LHCN-M2 (cell line): ENCODE measurements around the gene NLE1. TPM values are rescaled to one million over a fixed set of nuclear protein-coding genes. Genes with fewer than 3 reads are reported as not detected.
"Not testable (repeated sequence)": the region's sequence is repeated elsewhere in the genome, so short reads cannot be mapped to it uniquely, and the experiment has no call there.

Source experiments
- DNase-seq: peaks from one replicate; pipeline ENCODE4 v3.0.0-alpha.2; 2012; ENCODE audit warnings: low read depth
- total RNA-seq: library from RNA; depleted of rRNA; stranded (reverse); fragments of >200 nt; gene quantifications from 2 replicates; pipeline ENCODE4 v1.2.3, GENCODE V29; 2014

NLE1 gene
- total RNA-seq, 1 experiment from 2014 or later: 22.3 TPM

DNA sequence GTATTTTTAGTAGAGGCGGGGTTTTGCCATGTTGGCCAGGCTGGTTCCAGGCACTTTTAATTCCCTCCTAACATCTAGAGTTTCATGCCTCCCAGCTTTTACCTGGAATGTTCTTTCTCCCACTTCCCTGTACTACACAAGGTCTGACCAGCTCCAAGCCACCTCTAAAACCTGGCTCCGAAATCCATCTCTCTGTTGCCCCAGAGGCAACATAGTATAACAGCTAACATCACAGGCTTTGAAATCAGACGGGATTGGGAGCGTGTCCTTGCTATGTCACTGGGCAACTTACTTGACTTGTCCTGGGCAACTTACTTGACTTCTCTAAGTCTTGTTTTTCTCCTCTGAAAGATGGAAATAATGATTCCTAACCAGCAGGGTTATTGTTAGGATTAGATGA, 20.7 kb upstream of the NLE1 start:
- DNase-seq: no peak

DNA sequence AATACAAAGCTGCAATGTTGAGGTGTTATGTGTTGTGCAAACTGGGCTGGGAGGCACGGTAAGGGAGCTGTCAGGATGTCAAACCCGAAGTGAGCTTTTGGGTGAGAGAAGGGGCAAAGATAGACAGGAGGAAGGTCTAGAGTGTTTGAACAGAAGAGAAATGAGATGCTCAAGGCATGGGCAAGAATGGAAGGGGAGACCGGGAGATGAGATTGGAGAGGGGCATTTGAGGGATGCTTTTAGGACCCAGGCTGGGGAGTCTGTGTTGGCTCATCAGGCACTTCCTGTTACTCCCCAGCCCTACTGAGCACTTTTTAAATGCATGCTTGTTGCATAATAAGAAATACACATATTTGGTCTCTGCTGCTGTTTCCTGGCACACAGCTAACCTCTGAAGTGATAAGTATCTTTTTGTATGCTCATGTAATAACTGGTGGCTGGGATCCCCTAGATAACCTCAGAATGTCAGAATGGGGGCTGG, 19.2 kb upstream of the NLE1 start:
- DNase-seq: no peak

DNA sequence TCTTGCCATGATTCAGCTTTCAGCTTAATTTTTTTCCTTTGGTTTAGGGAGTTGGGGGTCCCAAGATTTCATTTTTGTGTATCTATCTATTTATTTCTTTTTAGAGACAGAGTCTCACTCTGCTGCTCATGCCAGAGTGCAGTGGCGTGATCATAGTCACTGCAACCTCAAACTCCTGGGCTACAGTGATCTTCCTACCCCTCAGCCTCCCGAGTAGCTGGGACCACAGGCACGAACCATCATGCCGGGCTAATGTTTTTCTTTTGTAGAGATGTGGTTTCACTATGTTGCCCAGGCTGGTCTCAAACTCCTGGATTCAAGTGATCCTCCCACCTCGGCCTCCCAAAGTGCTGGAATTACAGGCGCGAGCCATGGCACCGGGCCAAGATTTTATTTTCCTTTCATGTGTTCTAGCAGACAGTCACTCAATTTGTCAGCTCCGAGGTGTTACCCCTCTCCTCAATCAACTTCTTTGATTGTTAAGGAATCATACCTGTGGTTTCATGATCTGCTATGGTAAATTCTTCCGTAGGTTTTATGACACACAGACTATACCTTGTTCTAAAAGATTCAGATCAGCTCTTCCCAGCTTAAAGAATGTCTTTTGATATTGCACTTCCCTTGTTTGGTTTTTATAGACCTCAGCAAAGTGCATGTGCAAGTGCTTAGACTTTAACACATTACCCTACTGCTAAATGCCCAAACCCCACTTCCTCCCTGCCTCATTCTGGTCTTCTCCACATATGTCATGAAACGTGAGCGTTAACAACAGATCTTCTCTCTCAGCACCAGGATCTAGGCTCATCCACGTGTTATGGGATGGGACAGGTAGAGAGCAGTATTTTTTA, 18.5 kb upstream of the NLE1 start:
- DNase-seq: no peak

DNA sequence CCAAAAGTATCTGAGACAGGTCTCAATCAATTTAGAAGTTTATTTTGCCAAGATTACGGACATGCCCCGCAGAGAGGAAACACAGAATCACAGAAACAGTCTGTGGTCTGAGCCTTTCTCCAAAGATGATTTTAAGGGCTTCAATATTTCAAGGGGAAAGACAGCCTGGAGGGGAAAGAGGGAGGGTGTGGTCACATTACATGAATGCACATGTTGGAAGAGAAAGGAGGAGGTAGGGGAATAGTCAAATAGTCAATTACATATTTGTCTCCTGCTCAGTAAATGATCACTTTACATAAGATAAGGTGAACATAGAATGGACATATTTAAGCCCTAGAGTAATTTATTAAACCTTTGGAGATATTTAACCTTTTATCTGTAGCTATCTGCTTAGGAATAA, 17.8 kb upstream of the NLE1 start:
- DNase-seq: no peak

- DNase-seq: no peak
Measured at GRCh38 chr17:35155246-35155645, 13.1 kb upstream of the NLE1 start.

GRCh38 chr17:35154196-35155165, 12.4 kb upstream of the NLE1 start:
- DNase-seq: no peak

GRCh38 chr17:35152421-35153140, 10.5 kb upstream of the NLE1 start:
- DNase-seq: no peak

DNA sequence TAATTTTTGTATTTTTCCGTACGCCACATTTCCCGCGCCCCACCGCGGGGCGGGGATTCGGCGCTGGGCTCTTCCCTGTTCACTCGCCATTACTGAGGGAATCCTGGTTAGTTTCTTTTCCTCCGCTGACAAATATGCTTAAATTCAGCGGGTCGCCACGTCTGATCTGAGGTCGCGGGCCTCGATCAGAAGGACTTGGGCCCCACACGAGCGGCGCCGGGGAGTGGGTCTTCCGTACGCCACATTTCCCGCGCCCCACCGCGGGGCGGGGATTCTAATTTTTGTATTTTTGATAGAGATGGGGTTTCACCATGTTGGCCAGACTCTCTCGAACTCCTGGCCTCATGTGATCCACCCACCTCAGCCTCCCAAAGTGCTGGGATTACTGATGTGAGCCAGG, 9.0 kb upstream of the NLE1 start:
- not testable (repeated sequence) for DNase-seq

DNA sequence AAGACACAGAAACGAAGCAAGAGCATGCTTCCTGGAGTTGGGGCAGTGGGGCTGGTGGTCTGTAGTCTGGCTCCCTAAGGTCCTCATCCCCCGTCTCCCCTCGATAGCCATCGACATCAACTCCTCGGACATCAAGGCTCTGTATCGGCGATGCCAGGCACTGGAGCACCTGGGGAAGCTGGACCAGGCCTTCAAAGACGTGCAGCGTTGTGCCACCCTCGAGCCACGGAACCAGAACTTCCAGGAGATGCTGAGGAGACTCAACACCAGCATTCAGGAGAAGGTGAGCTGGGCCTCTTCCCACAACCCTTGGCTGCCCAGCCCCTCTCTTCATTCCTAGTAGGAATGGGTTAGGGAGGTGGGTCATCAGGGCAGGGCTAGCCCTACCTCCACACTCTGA, 7.8 kb upstream of the NLE1 start:
- no peak for DNase-seq

DNA sequence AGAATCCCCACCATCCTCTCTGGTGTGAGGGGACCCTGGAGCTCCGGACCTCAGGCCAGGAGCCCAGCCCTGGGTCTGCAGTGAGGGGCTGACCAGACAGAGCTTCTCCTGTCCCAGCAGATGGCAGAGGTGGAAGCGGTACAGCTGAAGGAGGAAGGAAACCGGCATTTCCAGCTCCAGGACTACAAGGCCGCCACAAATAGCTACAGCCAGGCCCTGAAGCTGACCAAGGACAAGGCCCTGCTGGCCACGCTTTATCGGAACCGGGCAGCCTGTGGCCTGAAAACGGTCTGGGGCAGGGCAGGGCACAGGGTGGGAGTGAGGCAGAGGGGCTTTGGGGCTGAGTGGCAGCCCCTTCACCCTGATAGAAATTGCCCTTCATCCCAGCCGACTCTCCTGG, 6.0 kb upstream of the NLE1 start:
- DNase-seq: no peak

DNA sequence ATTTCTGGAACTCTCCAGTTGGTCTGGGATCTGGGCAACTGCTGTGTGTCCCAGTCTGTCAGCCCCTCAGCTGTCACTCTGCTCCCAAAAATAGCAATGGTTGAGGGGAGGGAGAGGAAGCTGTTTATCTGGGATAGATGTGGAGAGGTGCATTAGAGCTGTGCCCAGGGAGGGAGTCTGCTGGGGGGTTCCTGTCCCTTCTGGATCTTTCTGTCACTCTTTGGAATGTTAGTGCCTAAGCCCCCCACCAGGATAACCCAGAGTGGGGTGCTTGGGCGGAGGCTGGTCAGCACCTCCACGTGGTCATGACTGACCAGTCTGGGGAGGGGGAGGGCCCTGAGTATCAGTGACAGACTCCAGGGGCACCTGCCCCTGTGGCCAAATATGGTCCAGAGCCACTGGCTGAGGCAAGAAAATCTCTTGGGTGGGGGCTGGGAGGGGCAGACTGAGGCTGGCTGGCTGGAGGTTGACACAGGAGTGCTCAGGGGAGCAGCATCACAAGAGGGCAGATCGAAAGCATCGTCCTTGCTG, 5.3 kb upstream of the NLE1 start, which contains the start of gene UNC45B:
Gene UNC45B, plus strand, starts transcription at position 443 of the 531 bp plus-strand sequence. CDS start 447 bp downstream, outside the sequence.
- no peak for DNase-seq

DNA sequence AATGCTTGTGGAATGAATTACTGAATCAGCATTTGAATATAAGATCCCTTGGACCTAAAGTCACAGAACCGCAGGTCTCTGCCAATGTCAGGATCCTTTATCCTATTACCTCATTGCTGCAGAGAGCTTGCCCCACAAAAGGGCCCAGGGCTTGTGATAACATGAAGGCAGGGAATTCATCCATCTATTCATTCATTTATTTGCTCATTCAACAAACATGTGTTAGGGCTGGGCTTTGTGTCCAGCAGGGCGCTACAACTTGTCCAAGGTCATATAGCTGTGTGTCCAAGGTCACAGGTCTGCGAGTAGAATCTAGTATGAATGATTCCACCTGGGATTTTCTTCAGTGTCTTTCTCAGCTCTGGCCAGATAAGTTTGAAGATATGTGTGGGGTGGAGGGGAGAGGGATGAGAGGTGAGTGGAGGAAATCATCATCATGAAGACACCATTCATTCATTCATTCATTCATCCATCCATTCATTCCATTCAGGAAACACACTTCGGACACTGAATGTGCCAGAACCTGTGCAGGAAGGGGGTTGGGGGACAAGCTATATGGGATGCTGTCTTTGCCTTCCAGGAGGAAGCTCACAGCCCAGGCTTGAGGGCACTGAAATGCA, 4.2 kb upstream of the NLE1 start:
- DNase-seq: no peak

DNA sequence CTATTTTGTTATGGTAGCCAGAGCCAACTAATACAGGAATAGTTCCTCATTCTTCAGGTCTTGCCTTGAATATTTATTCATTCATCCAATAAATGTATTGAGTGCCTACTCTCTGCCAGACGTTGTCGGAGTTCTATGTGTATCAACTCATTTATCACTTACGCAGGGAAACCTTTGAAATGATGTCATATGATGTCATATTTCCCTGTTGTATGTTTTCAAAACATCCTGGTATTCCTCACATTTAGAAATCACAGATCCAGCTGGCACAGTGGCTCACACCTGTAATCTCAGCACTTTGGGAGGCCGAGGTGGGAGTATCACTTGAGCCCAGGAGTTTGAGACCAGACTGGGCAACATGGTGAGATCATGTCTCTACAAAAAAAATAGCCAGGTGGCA, 2.7 kb upstream of the NLE1 start:
- DNase-seq: no peak

- DNase-seq: no peak
Measured at GRCh38 chr17:35142467-35142796, 329 bp upstream of the NLE1 start.

DNA sequence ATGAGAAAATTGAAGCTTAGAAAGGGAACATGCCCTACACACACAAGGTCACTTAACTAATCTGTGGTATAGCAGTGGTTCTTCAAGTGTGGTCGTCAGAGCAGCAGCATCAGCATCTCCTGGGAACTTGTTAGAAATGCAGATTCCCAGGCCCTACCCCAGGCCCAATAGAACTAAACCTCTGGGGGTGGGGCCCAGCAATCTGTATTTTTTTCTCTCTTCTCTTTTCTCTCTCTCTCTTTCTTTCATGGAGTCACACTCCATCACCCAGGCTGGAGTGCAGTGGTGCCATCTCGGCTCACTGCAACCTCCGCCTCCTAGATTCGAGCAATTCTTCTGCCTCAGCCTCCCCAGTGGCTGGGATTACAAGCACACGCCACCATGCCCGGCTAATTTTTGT, 3.9 kb downstream of the NLE1 start:
- no peak for DNase-seq

DNA sequence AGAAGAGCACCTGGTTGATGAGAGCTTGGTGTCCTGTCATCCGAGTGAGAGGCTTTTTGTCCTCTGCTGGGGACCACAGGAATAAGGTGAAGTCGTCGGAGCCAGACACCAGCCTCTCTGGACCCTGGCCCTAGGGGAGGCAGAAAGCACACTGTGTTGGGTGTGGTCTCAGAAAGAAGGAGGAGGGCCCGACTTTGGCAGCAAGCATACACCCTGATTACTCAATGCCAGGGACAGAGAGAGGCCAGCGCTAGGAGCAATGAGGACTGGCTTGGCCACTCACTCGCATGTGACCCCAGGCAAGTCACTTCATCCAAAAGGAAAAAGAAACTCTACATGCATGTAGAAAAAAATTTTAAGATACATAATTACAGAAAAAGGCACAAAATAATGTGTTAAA, 6.8 kb downstream of the NLE1 start:
- DNase-seq: no peak

GRCh38 chr17:35132816-35133550, 9.1 kb downstream of the NLE1 start:
- no peak for DNase-seq

DNA sequence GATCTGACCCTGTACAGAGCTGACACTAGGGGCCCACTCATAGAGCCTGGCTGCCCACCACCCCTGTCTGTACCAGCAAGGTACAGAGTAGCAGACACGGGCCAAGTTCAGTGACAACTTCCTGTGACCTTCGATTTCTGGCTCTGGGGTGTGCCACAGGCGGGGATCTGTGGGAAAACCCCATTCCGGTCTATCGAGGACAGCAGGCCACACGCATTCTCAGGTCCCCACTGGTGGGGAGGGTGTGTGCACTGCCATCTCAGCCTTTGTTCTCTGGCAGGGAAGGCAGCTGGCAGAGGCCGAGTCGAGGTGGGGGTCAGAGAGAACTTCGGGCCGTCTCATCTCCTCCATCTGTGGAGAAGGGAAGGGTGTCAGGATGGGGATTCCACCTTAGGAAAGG, 10.0 kb downstream of the NLE1 start:
- no peak for DNase-seq

DNA sequence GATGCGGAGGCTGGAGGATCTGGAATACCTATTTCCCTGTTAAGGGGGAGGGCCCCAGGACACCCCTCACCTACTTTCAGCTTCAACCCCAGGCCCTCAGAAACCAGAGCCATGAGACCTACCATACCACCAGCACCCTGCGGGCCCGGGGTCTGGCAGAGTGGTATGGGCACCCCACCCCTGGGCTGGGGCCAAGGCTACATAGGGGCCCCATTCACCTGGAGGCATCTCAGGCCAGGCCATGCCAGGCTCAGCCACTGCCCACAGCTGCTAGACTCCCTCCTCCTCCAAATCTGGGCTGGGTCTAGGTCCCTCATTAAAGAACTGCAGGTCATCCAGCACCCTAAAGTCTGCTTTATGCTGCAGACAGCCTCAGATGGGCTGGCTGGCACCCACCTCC, 11.7 kb downstream of the NLE1 start:
- DNase-seq: no peak

DNA sequence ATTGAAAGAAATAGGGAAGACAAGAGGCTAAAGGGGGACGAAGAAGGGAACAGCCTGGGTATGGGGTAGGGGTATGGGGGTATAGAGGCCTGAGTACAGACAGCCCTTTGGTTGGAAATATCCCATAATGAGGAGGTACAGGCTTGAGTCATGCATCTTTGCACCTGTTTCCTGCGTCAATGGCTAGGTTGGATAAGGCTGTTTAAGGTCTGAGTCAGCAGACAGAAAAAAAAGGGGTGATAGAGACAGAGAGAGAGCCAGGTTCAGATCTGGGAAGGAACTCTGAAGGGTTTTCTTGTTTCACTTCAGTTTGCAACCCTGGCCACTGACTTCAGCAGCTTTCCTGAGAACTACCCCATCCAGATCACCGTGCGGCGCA, 12.1 kb downstream of the NLE1 start:
- peak; percentile 76 for DNase-seq
